Osteocyte (in vitro differentiated cells): ENCODE results near the gene PRDM8. TPM values are rescaled to one million over a fixed set of nuclear protein-coding genes. Genes with fewer than 3 reads are reported as not detected.

ENCODE experiments used
- DNase-seq: peaks from one replicate; pipeline ENCODE4 v3.0.0; 2021; ENCODE audit warnings: mixed read lengths; ENCODE audit not compliant: unreplicated experiment; ENCODE audit errors: extremely low spot score
- H3K27ac Mint-ChIP-seq: one replicate; pipeline ENCODE4 v1.8.0; 2021; ENCODE audit warnings: mild to moderate bottlenecking, mixed read lengths; ENCODE audit not compliant: unreplicated experiment
- H3K27me3 Mint-ChIP-seq: one replicate; pipeline ENCODE4 v1.8.0; 2021; ENCODE audit warnings: mixed read lengths; ENCODE audit not compliant: unreplicated experiment
- H3K36me3 Mint-ChIP-seq: one replicate; pipeline ENCODE4 v1.8.0; 2021; ENCODE audit warnings: mixed read lengths; ENCODE audit not compliant: unreplicated experiment
- H3K4me1 Mint-ChIP-seq: one replicate; pipeline ENCODE4 v1.8.0; 2021; ENCODE audit warnings: mixed read lengths; ENCODE audit not compliant: unreplicated experiment
- H3K4me3 Mint-ChIP-seq: one replicate; pipeline ENCODE4 v1.8.0; 2021; ENCODE audit warnings: mild to moderate bottlenecking, moderate library complexity, mixed read lengths; ENCODE audit not compliant: unreplicated experiment
- H3K9me3 Mint-ChIP-seq: one replicate; pipeline ENCODE4 v1.8.0; 2021; ENCODE audit warnings: mixed read lengths; ENCODE audit not compliant: unreplicated experiment
- CTCF ChIP-seq: fragments of 200-600 bp; sonication (generic); IDR thresholded peaks from 2 replicates; pipeline ENCODE4 v1.5.0; 2021; ENCODE audit warnings: antibody characterized with exemption, mild to moderate bottlenecking, moderate library complexity
- total RNA-seq: library from RNA; stranded (reverse); gene quantifications from 2 replicates; pipeline ENCODE4 v1.2.1, GENCODE V29; 2021

Gene PRDM8
- total RNA-seq, 1 donor from 2014 or later: 0.13 TPM

GRCh38 chr4:80184053-80184824 lies 13.1 kb upstream of the PRDM8 start:
- Mint-ChIP-seq H3K4me3 (peak overlapping the region; percentile 81), H3K9me3 (peaks cover 6% of the 10 kb centered on the region), H3K27ac (no peak overlapping the region), H3K36me3 (no peaks in the 10 kb centered on the region), H3K4me1 (peaks cover 25% of the 10 kb centered on the region), H3K27me3 (peaks cover 69% of the 10 kb centered on the region)
- TF ChIP-seq CTCF: peak; percentile 95
- DNase-seq: peak; percentile 93

GRCh38 chr4:80184825-80185756 lies 12.2 kb upstream of the PRDM8 start:
- H3K36me3 Mint-ChIP-seq: no peaks in the 10 kb centered on the region
- no peak for TF ChIP-seq CTCF
- peaks cover 78% of the 10 kb centered on the region for H3K27me3 Mint-ChIP-seq

GRCh38 chr4:80185787-80186548 lies 11.3 kb upstream of the PRDM8 start:
- Mint-ChIP-seq H3K36me3 (no peaks in the 10 kb centered on the region), H3K27ac (no peak overlapping the region), H3K9me3 (no peaks in the 10 kb centered on the region), H3K4me3 (no peak overlapping the region), H3K27me3 (peaks cover 84% of the 10 kb centered on the region), H3K4me1 (peaks cover 35% of the 10 kb centered on the region)
- DNase-seq: no peak
- TF ChIP-seq CTCF: no peak

More at GRCh38 chr4:80184825-80185756, 12.2 kb upstream of the PRDM8 start:
- peak overlapping the region; percentile 81 for H3K4me3 Mint-ChIP-seq
- H3K9me3 Mint-ChIP-seq: no peaks in the 10 kb centered on the region
- H3K27ac Mint-ChIP-seq: no peak overlapping the region
- no peak for DNase-seq
- H3K4me1 Mint-ChIP-seq: peaks cover 30% of the 10 kb centered on the region

- no peak overlapping the region for H3K4me3 Mint-ChIP-seq
- no peak overlapping the region for H3K27ac Mint-ChIP-seq
- peaks cover 91% of the 10 kb centered on the region for H3K27me3 Mint-ChIP-seq
- H3K9me3 Mint-ChIP-seq: no peaks in the 10 kb centered on the region
- DNase-seq: no peak
- peaks cover 35% of the 10 kb centered on the region for H3K4me1 Mint-ChIP-seq
- no peak for TF ChIP-seq CTCF
- no peaks in the 10 kb centered on the region for H3K36me3 Mint-ChIP-seq
These were observed 10.6 kb upstream of the PRDM8 start for GRCh38 chr4:80186676-80187075.
